Sigmoid colon (tissue), 7 donors: ENCODE results near the gene SLC20A1. TPM values are rescaled to one million over a fixed set of nuclear protein-coding genes. Genes with fewer than 3 reads are reported as not detected.

Experiments
- DNase-seq: peaks from one replicate; pipeline ENCODE4 v3.0.0-alpha.2; 2019
- H3K27ac ChIP-seq, 4 donors: fragments of 200-600 bp; sonication (generic); one replicate each; pipeline ENCODE4 v1.5.1; 2016 to 2019; ENCODE audit warnings: mild to moderate bottlenecking in 1 of 4
- H3K27me3 ChIP-seq, 3 donors: fragments of 200-600 bp; sonication (generic); one replicate each; pipeline ENCODE4 v1.5.1; 2019; ENCODE audit warnings: mild to moderate bottlenecking in 1 of 3
- H3K36me3 ChIP-seq, 4 donors: fragments of 200-600 bp; sonication (generic); one replicate each; pipeline ENCODE4 v1.5.1; 2016 to 2019
- H3K4me1 ChIP-seq, 4 donors: fragments of 200-600 bp; sonication (generic); one replicate each; pipeline ENCODE4 v1.5.1; 2017 to 2019
- H3K4me3 ChIP-seq, 4 donors: fragments of 200-600 bp; sonication (generic); one replicate each; pipeline ENCODE4 v1.5.1; 2017 to 2019; ENCODE audit warnings: mild to moderate bottlenecking in 2 of 4, moderate library complexity in 1 of 4
- H3K9me3 ChIP-seq, 4 donors: fragments of 200-600 bp in 3 of 4; sonication (generic) in 3 of 4; one replicate each; pipeline versions ENCODE4 v1.5.1 to v1.6.1; 2013 to 2019
- EP300 ChIP-seq, 4 donors: sonication (generic); formaldehyde crosslinking; IDR thresholded peaks; one replicate each; pipeline ENCODE4 v1.6.1; 2017; ENCODE audit warnings: antibody characterized with exemption in 4 of 4
- POLR2A ChIP-seq, 2 donors: fragments of 450-650 bp; IDR thresholded peaks; one replicate each; pipeline ENCODE4 v1.6.1; 2016; ENCODE audit warnings: antibody characterized with exemption in 2 of 2, mild to moderate bottlenecking in 2 of 2, moderate library complexity in 2 of 2
- POLR2AphosphoS5 ChIP-seq, 4 donors: sonication (generic); formaldehyde crosslinking; IDR thresholded peaks; one replicate each; pipeline ENCODE4 v1.6.1; 2017; ENCODE audit warnings: antibody characterized with exemption in 4 of 4
- WGBS, 2 donors: extraction: QIAGEN DNeasy Blood & Tissue Kit; methylation state at CpG; one replicate each; pipeline ENCODE4 v1.1.7; 2013; 5-methylcytosine and 5-hydroxymethylcytosine counted together
- intact Hi-C: fragments of 100-400 bp; cut with DNase I; formaldehyde crosslinking; loops from one replicate; pipeline ENCODE4 v1.15.1; 2023
- polyA plus RNA-seq, 3 donors: library from polyadenylated mRNA; stranded (reverse); fragments of 200-250 nt; gene quantifications; one replicate each; pipeline ENCODE4 v1.2.3, GENCODE V29; 2013
- total RNA-seq, 4 donors: library from RNA; depleted of rRNA; stranded (reverse); fragments of >200 nt; gene quantifications; one replicate each; pipeline ENCODE4 v1.1.0, GENCODE V29; 2016
- TF ChIP-seq, protein P1 (sequence below), 4 experiments: fragments of 450-650 bp in 3 of 4; fragments of 200-600 bp in 1 of 4; IDR thresholded peaks; one replicate each; pipeline ENCODE4 v1.5.1; 2016 to 2019; ENCODE audit warnings: antibody characterized with exemption in 4 of 4, mild to moderate bottlenecking in 3 of 4, moderate library complexity in 2 of 4
- donor health status: healthy with polysubstance abuse.
- donor health status: Bipolar disorder and iron deficiency.
- donor health status: healthy.

SLC20A1 gene
- total and polyA plus RNA-seq, 7 donors, result 11.4 to 34.9 (median 18.0) TPM

DNA sequence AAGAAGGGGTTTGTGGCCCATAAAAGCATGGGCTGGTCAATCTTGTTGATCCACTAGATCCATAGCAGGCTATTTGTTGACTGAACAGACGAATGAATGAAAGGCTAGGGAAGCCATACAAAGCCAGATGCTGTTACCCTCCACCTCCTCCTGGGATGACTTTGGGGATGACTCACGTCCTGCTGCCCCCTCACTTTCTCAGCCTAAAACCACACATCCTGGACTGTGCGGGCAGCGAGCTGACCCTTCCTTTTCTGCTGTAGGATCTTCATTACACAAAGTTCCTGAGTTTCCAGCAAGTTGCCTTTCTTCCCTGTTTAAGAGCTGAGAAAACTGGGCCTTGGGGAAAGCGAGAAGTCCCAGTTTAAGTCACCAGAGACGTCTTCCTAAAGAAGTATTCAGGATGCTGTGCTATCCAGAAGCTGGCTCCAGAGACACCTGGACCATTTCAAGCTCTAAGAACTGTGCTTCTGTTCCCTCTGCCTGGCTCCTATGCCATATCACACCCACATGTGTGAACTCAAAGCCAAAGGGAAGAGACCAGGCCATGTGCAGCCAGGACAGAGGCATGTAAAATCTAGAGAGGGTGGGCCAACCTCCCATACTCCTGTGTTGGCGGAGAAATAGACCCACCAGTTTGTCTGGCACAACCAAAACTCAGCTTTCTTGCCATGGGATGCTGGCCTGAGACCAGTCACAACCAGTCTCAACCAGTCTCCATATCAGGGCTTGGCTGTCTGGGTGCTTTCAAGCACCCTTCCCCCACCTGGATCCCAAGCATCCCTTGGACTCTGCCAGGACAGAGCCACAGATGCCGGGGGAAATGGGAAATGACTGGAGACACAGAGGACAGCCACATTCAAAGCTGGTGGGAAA is 4.7 kb upstream of the SLC20A1 start:
- WGBS, 2 donors, result 81 to 84% methylated on average over 8 of the region's 8 CpGs
- intact Hi-C loops, result no loop called here
- peak overlapping the region in 3 of 4 donors; percentile 5 to 27 (median 10) for H3K27ac ChIP-seq

DNA sequence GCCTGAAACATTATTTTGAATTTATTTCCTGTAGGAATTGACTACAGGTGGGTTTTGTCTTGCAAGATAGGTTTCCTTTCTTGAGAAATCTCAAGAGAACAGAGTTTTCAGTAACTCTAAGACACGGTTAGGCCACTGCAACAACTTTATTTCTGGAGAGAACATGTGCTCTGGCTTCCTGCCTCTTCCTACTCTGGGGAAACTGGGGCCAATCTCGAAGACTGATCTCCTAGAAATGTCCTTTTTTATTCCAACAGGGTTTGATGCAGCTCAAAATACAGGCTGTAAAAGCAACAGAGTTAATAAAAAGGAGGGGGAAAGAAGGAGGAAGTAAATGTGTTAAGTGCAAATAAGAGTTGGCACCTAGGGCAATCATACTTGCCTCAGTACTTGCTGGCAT is 4.0 kb upstream of the SLC20A1 start:
- intact Hi-C loops, result no loop called here
- 25 to 30% methylated on average over 2 of the region's 2 CpGs for WGBS, 2 donors
- no peaks in the 10 kb centered on the region for H3K9me3 ChIP-seq
- peaks cover 0 to 23% (median 13%) of the 10 kb centered on the region in 4 donors for H3K4me1 ChIP-seq
- no peaks in the 10 kb centered on the region for H3K27me3 ChIP-seq
- TF ChIP-seq POLR2A (IDR thresholded peaks at IDR 0.05) (no peak), POLR2AphosphoS5 (IDR thresholded peaks at IDR 0.05) (no peak), EP300 (IDR thresholded peaks at IDR 0.05) (no peak)
- TF ChIP-seq, protein P1, sequence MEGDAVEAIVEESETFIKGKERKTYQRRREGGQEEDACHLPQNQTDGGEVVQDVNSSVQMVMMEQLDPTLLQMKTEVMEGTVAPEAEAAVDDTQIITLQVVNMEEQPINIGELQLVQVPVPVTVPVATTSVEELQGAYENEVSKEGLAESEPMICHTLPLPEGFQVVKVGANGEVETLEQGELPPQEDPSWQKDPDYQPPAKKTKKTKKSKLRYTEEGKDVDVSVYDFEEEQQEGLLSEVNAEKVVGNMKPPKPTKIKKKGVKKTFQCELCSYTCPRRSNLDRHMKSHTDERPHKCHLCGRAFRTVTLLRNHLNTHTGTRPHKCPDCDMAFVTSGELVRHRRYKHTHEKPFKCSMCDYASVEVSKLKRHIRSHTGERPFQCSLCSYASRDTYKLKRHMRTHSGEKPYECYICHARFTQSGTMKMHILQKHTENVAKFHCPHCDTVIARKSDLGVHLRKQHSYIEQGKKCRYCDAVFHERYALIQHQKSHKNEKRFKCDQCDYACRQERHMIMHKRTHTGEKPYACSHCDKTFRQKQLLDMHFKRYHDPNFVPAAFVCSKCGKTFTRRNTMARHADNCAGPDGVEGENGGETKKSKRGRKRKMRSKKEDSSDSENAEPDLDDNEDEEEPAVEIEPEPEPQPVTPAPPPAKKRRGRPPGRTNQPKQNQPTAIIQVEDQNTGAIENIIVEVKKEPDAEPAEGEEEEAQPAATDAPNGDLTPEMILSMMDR (IDR thresholded peaks at IDR 0.05), result no peak
- no peak overlapping the region for H3K4me3 ChIP-seq
- H3K36me3 ChIP-seq, result no peaks in the 10 kb centered on the region
- no peak for DNase-seq
- H3K27ac ChIP-seq, result peak overlapping the region in 2 of 4 donors; percentile 5 to 10

More for the DNA sequence above, 4.7 kb upstream of the SLC20A1 start:
- H3K9me3 ChIP-seq, result no peaks in the 10 kb centered on the region
- H3K36me3 ChIP-seq, result no peaks in the 10 kb centered on the region
- no peak overlapping the region for H3K4me3 ChIP-seq
- no peak for DNase-seq
- TF ChIP-seq POLR2A (IDR thresholded peaks at IDR 0.05), result no peak
- TF ChIP-seq, protein P1 (IDR thresholded peaks at IDR 0.05), result no peak
- no peak for TF ChIP-seq POLR2AphosphoS5 (IDR thresholded peaks at IDR 0.05)
- no peak for TF ChIP-seq EP300 (IDR thresholded peaks at IDR 0.05)
- peaks cover 0 to 21% (median 11%) of the 10 kb centered on the region in 4 donors for H3K4me1 ChIP-seq
- no peaks in the 10 kb centered on the region for H3K27me3 ChIP-seq

GRCh38 chr2:112642561-112642960 is 3.2 kb upstream of the SLC20A1 start:
- intact Hi-C loops, result no loop called here
- TF ChIP-seq POLR2A (IDR thresholded peaks at IDR 0.05) (no peak), POLR2AphosphoS5 (IDR thresholded peaks at IDR 0.05) (no peak), EP300 (IDR thresholded peaks at IDR 0.05) (no peak)
- TF ChIP-seq, protein P1 (IDR thresholded peaks at IDR 0.05), result no peak

GRCh38 chr2:112642966-112643365 is 2.8 kb upstream of the SLC20A1 start:
- no peak overlapping the region for H3K27ac ChIP-seq
- WGBS, 2 donors, result 94 to 95% methylated on average over 7 of the region's 7 CpGs
- H3K27me3 ChIP-seq, result no peaks in the 10 kb centered on the region
- intact Hi-C loops, result no loop called here
- DNase-seq, result no peak
- TF ChIP-seq EP300 (IDR thresholded peaks at IDR 0.05) (no peak), POLR2AphosphoS5 (IDR thresholded peaks at IDR 0.05) (no peak), POLR2A (IDR thresholded peaks at IDR 0.05) (no peak)
- TF ChIP-seq, protein P1 (IDR thresholded peaks at IDR 0.05), result no peak
- no peak overlapping the region for H3K4me3 ChIP-seq
- H3K4me1 ChIP-seq, result peaks cover 0 to 35% (median 26%) of the 10 kb centered on the region in 4 donors
- H3K36me3 ChIP-seq, result peaks cover 0 to 8% (median under 1%) of the 10 kb centered on the region in 4 donors
- H3K9me3 ChIP-seq, result no peaks in the 10 kb centered on the region

More at GRCh38 chr2:112642561-112642960, 3.2 kb upstream of the SLC20A1 start:
- WGBS, 2 donors, result 95 to 96% methylated on average over 5 of the region's 5 CpGs
- Histone ChIP-seq H3K27me3 (no peaks in the 10 kb centered on the region), H3K4me3 (no peak overlapping the region), H3K27ac (no peak overlapping the region), H3K4me1 (peaks cover 0 to 32% (median 21%) of the 10 kb centered on the region in 4 donors), H3K36me3 (peaks cover 0 to 3% (median 0%) of the 10 kb centered on the region in 4 donors), H3K9me3 (no peaks in the 10 kb centered on the region)
- DNase-seq, result no peak
